ENCODE data around the gene ZNF738. TPM values are rescaled to one million over a fixed set of nuclear protein-coding genes. Genes with fewer than 3 reads are reported as not detected.
"Not testable (repeated sequence)": the region's sequence is repeated elsewhere in the genome, so short reads cannot be mapped to it uniquely, and the experiment has no call there.

The ZNF738 gene
- 1 to 10 TPM; 3.9 to 7.9 (median 5.5) TPM for total RNA-seq
- 1 to 10 TPM; 2.3 to 5.8 (median 2.4) TPM for polyA plus RNA-seq

- 0% methylated on average over 36 of the region's 36 CpGs for WGBS, 2 donors
- TF ChIP-seq POLR2A (IDR thresholded peaks at IDR 0.05), result peak in 1 of 2 donors; percentile 17
- TF ChIP-seq POLR2AphosphoS5 (IDR thresholded peaks at IDR 0.05), result peak; percentile 27 to 85 (median 60)
- TF ChIP-seq EP300 (IDR thresholded peaks at IDR 0.05), result no peak
- TF ChIP-seq CTCF (IDR thresholded peaks at IDR 0.05), result no peak
Measured at GRCh38 chr19:21358768-21359451, at the start of gene ZNF738. Gene ZNF738 (plus strand): TSS chr19:21359000. CDS start chr19:21359141, 141 bp downstream.

GRCh38 chr19:21312807-21313206 is 46.0 kb upstream of the ZNF738 start:
- H3K27ac ChIP-seq, H3K27me3 ChIP-seq: not testable (repeated sequence)
- 97 to 99% methylated on average over 2 of the region's 2 CpGs for WGBS, 2 donors

More at GRCh38 chr19:21358768-21359451, at the start of gene ZNF738:
- Histone ChIP-seq H3K27me3 (no peaks in the 10 kb centered on the region), H3K27ac (peak within 1 kb of the TSS; percentile 74 to 89 (median 82)), H3K36me3 (peaks cover 0 to 14% (median 0%) of the 10 kb centered on the region in 4 donors), H3K4me3 (peak within 1 kb of the TSS; percentile 59 to 72 (median 64)), H3K4me1 (no peaks in the 10 kb centered on the region), H3K9me3 (no peaks in the 10 kb centered on the region)
- intact Hi-C loops (cut with DNase I), result loop anchor here (1.0 kb wide), 1 partner anchor 30 kb away; the partner anchor contains the start of gene ZNF708
- peak; percentile 96 for DNase-seq

GRCh38 chr19:21314676-21315075 is 44.1 kb upstream of the ZNF738 start:
- H3K27ac ChIP-seq, result peak overlapping the region in 3 of 4 donors; percentile 46 to 71 (median 70)
- 87 to 92% methylated on average over 1 of the region's 1 CpG for WGBS, 2 donors
- peaks cover 0 to 36% (median 30%) of the 10 kb centered on the region in 4 donors for H3K4me1 ChIP-seq
- H3K36me3 ChIP-seq, result peaks cover 0 to 4% (median 0%) of the 10 kb centered on the region in 4 donors
- no peaks in the 10 kb centered on the region for H3K9me3 ChIP-seq
- no peaks in the 10 kb centered on the region for H3K27me3 ChIP-seq
- H3K4me3 ChIP-seq, result no peak overlapping the region
- DNase-seq, result no peak
- TF ChIP-seq POLR2AphosphoS5 (IDR thresholded peaks at IDR 0.05) (peak; percentile 64 to 86 (median 76)), POLR2A (IDR thresholded peaks at IDR 0.05) (no peak), CTCF (IDR thresholded peaks at IDR 0.05) (no peak), EP300 (IDR thresholded peaks at IDR 0.05) (peak in 1 of 4 donors; percentile 28)
- intact Hi-C loops (cut with DNase I), result no loop called here

More at GRCh38 chr19:21312807-21313206, 46.0 kb upstream of the ZNF738 start:
- Histone ChIP-seq H3K4me1 (peaks cover 0 to 28% (median 25%) of the 10 kb centered on the region in 4 donors), H3K36me3 (peaks cover 0 to 19% (median 0%) of the 10 kb centered on the region in 4 donors)
- H3K4me3 ChIP-seq; H3K9me3 ChIP-seq; intact Hi-C loops (cut with DNase I); DNase-seq: not testable (repeated sequence)

GRCh38 chr19:21317821-21318220 is 41.0 kb upstream of the ZNF738 start:
- Histone ChIP-seq H3K4me3 (no peak overlapping the region), H3K27me3 (no peaks in the 10 kb centered on the region), H3K27ac (no peak overlapping the region), H3K4me1 (peaks cover 0 to 48% (median 43%) of the 10 kb centered on the region in 4 donors), H3K36me3 (no peaks in the 10 kb centered on the region), H3K9me3 (no peaks in the 10 kb centered on the region)
- WGBS, 2 donors, result 73 to 87% methylated on average over 1 of the region's 1 CpG
- no peak for TF ChIP-seq CTCF (IDR thresholded peaks at IDR 0.05)
- TF ChIP-seq EP300 (IDR thresholded peaks at IDR 0.05), result no peak
- no peak for TF ChIP-seq POLR2AphosphoS5 (IDR thresholded peaks at IDR 0.05)
- TF ChIP-seq POLR2A (IDR thresholded peaks at IDR 0.05), result no peak
- intact Hi-C loops (cut with DNase I), result no loop called here
- DNase-seq, result no peak

GRCh38 chr19:21321134-21321533 is 37.7 kb upstream of the ZNF738 start:
- Histone ChIP-seq H3K4me3 (no peak overlapping the region), H3K4me1 (peaks cover 0 to 36% (median 28%) of the 10 kb centered on the region in 4 donors), H3K27me3 (no peaks in the 10 kb centered on the region), H3K9me3 (no peaks in the 10 kb centered on the region), H3K36me3 (peaks cover 0 to 1% (median 0%) of the 10 kb centered on the region in 4 donors), H3K27ac (peak overlapping the region in 1 of 4 donors; percentile 46)
- intact Hi-C loops (cut with DNase I), result loop anchor here (10.0 kb wide), 1 partner anchor 184 kb away; the partner anchor contains the start of gene ZNF429
- TF ChIP-seq POLR2A (IDR thresholded peaks at IDR 0.05) (no peak), CTCF (IDR thresholded peaks at IDR 0.05) (no peak), POLR2AphosphoS5 (IDR thresholded peaks at IDR 0.05) (no peak), EP300 (IDR thresholded peaks at IDR 0.05) (no peak)
- 91 to 97% methylated on average over 4 of the region's 4 CpGs for whole genome bisulfite sequencing, 2 donors
- no peak for DNase-seq

All from sigmoid colon (tissue), 7 donors.